SIG-M5 treated with dmso at 0.1 percent for 504 hours (cell line): ENCODE data around the gene BARX1.

Source experiments
- DNase-seq: peaks from one replicate; lab custom pipeline; 2025; ENCODE audit not compliant: unreplicated experiment; lab: John Stamatoyannopoulos, UW

The BARX1 gene

DNA sequence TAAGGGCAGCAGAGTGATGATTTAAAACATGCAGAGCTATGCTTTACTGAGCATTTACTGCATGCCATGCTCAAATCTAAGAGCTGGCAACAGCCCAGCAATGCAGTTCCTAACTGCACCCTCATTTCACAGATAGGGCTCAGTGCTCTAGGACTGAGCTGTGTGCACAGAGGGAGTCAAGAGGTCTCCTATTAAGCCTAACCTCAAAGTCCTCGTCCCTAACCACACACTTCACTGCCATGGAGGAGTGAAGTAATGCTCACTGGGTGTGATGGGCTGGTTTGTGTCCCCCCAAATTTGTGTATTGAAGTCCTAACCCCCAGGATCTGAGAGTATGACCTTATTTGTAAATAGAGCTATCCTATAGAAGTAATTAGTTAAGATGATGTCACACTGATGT lies 25.9 kb downstream of the BARX1 start:
- no peak for DNase-seq

- no peak for DNase-seq
Measured at GRCh38 chr9:93922535-93922934, 32.6 kb downstream of the BARX1 start.

- DNase-seq: no peak
Measured at GRCh38 chr9:93920131-93920800, 34.9 kb downstream of the BARX1 start.

DNA sequence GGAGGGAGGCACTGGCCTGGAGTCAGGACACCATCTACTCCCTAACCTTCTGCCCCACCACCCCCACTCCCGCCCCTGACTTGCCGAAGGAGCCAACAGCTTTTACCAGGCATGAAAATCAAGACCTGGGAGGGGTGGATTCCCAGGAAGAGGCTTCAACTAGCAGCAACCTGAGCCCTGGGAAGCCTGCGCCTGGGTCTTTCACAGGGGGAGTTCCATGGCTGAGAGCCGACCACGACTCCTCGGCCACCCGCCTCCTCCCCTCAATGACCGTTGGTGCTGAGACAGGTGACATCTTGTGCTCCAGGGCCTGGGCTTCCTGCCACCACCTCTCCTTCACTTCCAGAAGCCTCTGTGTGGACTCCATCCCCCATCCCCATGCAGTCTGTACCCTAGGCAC lies 37.1 kb downstream of the BARX1 start:
- no peak for DNase-seq

DNA sequence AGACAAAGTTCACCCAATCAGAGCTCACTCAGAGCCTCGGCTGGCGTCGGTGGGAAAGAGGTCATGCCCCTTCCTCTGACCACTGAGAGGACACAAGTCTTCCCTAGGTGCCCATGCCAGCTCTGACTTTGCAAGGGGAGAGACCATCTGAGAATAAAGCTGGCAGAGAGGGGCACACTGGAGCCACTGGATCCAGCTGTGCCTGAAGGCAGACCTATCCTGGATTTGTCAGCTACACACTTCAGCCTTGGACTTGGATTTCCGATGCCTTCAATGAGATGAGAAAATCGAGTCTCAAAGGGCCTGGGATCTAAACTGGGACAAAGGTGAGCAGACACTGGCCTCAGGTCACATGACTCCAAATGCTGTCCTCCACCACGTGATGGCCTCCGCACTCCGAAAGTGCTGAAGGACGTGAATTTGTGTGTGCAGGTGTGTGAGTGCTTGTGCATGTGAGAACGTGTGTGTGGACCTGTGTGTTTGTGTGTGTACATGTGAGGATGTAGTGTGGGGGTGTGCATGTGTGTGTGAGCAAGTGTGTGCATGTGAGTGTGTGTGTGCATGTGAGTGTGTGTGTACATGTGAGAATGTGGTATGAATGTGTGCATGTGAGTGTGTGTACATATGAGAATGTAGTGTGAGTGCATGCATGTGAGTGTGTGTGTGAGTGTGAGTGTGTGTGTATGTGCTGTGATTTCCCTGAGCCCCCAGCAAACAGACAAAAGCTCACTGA lies 37.9 kb downstream of the BARX1 start:
- DNase-seq: no peak

DNA sequence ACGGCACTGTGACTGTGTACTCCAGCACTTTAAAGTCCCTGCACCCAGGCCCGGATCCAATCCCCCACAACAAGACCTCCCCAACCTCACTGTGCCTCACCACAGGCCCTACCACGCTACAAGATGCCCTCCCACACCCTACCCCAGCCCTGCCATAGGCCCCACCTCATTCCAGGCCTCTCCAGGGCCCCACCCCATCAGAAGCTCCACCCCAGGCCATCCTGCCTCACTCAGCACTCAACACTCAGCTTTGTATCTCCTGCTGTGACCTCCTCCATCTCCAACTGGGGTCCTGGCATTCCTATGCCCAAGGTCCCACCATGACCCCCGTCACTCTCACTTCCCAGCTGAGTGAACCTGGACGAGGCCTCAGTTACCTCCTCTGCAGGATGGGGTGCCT lies 38.8 kb downstream of the BARX1 start:
- DNase-seq: no peak

- no peak for DNase-seq
Measured at GRCh38 chr9:93911801-93912554, 43.2 kb downstream of the BARX1 start.

DNA sequence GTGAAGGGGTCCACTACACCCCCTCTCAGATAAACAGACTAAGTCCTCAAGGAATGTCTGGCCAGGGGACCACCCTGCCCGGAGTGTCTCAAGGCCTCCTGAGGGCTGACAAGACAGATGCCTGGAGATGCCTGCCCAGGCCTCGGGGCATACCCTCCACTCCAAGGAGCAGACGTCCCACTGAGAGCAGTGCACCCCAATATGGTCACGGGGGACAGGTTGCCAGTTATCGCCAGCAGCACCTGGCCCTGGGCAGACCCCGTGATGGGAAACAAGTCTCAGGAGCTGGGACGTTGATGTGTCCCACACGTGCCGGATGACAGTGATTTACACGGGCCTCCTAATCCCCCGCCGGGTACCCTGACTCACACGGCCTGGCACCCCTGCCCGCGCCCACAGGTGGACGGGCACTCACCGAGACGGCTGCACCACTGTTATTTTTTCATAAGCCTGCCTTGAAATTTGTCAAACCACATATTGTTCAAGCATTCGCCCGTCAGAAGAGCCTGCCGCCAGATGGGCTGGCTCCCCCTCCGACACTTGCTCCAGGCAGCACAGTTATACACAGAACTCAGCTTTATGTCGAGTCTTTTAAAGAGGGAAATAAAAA lies 43.9 kb downstream of the BARX1 start:
- DNase-seq: no peak

DNA sequence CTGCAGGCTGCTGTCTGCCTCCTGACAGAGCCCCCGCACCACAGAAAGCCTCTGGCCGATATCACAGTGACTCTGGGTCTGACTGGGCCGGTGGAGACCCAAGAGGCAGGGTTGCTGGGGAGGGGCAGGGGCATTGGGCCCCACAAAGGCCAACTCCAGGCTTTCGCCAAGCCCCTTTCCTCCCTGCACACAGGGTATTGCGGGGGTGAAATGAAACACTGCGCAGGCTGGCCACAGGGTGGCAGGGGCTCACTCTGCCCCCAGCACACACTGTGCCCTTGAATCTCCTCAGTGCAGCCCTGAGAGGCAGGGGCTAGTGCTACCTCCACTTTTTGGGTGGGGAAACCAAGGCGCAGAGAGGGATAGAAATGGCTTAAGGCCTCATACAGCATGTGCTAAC lies 44.6 kb downstream of the BARX1 start:
- no peak for DNase-seq

DNA sequence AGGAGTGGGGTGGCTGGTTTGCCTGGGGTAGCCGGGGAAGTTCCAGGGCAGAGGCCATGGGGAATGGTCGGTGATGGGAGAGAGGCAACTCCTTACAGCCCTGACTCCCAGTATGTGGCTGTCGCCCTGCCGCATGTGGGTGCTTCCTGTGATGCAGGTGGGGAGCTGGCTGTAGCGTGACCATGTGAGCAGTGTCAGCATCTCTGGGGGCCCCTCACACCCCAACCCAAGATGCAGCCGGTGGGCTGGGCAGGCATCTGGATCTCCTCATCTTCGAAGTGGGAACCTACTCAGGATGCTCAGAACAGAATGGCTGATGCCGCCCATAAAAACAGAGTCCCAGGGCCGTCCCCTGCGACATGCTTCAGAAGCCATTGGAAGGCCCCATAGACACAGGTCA lies 45.0 kb downstream of the BARX1 start:
- DNase-seq: no peak

GRCh38 chr9:93909242-93909616 lies 45.9 kb downstream of the BARX1 start:
- no peak for DNase-seq

- DNase-seq: no peak
Measured at GRCh38 chr9:93908591-93909241, 46.4 kb downstream of the BARX1 start.

- DNase-seq: no peak
Measured at GRCh38 chr9:93907551-93908199, 47.5 kb downstream of the BARX1 start.

GRCh38 chr9:93906195-93906880 lies 48.8 kb downstream of the BARX1 start:
- DNase-seq: no peak

- no peak for DNase-seq
Measured at GRCh38 chr9:93905473-93906133, 49.6 kb downstream of the BARX1 start.

DNA sequence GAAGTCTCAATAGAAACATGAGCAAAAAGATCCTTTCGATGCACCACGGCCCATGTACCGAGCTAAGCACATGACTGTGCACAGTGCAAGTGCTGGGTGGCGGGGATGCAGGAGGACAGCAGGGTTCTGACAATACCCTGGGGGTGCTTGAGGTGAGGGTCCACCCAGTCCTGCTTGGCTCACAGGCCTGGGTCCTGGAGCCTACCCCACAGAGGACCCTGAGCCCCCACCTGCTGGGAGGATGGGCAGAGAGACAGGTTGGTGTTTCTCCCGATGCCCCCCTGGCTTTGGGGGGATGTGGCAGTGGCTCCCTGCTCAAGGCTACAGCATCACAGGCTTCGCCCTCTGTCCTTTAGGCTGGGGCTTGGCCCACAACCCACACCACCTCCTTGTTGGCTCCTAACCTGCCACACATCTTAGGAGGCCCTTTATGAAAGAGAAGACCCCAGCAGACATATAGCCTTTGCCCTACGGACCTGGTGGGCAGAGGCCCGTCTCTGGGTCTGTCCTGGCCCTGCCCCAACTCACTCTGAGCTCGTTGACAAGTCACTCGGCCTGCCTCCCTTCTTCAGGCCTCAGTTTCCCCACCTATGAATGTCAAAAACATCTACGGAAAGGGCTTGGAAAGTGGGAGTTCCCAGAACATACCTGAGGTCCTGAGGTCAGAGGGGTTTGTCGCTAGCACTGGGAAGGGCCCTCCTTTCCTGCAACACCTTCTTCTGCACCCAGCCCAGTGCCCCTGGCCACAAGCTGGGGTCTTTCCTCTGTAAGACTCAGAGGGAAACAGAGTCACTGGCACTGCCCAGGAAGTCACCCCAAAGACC lies 50.3 kb downstream of the BARX1 start:
- no peak for DNase-seq

GRCh38 chr9:93903886-93904648 lies 51.1 kb downstream of the BARX1 start:
- no peak for DNase-seq
